ENCODE data around the gene DCLK2.
"Not testable (repeated sequence)": the region's sequence is repeated elsewhere in the genome, so short reads cannot be mapped to it uniquely, and the experiment has no call there.

The DCLK2 gene

DNA sequence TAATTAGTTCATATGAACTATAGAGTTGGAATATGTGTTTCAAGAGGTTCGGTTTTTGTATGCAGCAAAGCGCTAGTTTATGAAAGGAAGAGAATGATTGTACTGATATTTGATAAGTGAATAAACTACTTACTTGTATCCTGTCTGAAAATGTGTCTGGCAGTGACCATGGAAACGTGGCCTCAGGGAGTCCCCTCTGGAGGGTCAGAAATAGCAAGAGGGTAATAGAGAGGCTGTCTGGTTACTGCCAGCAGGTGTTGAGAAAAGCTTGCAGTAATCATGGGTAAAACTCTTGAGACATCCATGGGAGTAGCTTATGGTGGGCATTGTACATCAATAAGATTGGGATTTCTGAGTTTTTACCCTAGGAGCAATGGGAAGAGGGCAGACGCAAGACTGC, 77.1 kb downstream of the DCLK2 start:
- DNase-seq (ENCODE audit: low read depth): no peak

- DNase-seq (ENCODE audit: low read depth): no peak
Measured at GRCh38 chr4:150156543-150156942, 78.3 kb downstream of the DCLK2 start.

DNA sequence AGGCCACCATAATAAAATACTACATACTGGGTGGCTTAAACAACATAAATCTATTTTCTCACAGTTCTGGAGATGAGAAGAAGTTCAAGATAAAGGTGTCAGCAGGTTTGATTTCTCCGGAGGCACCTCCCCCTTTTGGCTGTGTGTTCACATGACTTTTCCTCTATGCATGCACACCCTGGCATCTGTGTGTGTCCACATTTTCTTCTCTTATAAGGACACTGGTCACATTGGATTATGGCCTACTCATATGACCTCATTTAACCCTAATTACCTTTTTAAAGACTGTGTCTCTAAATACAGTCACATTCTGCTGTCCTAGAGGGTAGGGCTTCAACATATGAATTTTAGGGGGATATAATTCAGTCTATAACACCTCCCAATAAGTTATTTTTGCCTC, 79.8 kb downstream of the DCLK2 start:
- DNase-seq (ENCODE audit: low read depth): no peak

DNA sequence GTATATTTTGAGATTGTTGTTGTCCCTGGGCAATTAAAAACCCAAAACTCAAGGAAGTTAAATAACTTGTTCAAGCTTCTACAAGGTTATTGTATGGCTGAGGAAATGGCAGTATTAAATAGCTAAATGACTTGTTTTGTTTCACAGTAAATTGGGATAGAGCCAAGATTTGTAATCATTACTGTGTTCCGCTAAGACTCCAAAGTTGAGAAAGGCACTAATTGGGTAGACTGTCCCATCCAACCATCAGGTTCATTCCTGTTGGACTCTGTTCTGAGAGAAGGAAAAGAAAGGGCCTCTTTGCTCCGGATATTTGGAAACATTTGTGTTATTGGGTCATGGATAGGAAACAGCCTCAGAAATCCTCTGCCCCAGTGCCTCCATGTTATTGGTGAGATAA, 82.2 kb downstream of the DCLK2 start:
- DNase-seq (ENCODE audit: low read depth): no peak

DNA sequence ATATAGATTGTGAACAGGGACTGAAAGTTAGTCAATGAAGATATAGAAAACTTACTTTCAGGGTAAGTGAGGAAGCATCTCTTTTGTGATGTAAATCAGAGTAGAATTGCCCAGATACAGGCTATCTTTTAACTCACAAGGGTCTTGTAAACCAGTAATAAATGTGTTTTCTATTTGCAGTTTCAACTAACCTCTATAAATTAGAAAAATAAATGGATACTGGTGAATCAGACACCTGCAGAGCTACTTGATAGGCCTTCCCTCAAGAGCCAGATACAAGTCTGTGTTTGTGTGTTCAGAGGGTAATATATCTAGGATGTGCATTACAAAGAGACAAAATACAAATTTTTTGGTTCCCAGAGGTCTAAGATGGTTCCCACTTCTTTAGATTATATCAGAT, 82.9 kb downstream of the DCLK2 start:
- no peak for DNase-seq (ENCODE audit: low read depth)

DNA sequence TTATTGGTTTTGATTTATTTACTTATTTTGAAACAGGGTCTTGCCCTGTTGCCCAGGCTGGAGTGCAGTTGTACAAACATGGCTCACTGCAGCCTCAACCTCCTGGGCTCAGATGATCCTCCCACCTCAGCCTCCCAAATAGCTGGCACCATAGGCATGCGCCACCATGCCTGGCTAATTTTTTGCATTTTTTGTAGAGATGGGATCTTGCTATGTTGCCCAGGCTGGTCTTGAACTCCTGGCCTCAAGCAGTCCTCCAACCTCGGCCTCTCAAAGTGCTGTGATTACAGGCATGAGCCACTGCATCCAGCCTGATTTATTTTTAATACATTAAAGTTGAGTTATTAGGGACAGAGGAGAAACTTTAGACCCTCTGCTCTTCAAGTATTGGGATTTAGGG, 83.8 kb downstream of the DCLK2 start:
- not testable (repeated sequence) for DNase-seq (ENCODE audit: low read depth)

GRCh38 chr4:150164055-150164454, 85.8 kb downstream of the DCLK2 start:
- DNase-seq (ENCODE audit: low read depth): no peak

DNA sequence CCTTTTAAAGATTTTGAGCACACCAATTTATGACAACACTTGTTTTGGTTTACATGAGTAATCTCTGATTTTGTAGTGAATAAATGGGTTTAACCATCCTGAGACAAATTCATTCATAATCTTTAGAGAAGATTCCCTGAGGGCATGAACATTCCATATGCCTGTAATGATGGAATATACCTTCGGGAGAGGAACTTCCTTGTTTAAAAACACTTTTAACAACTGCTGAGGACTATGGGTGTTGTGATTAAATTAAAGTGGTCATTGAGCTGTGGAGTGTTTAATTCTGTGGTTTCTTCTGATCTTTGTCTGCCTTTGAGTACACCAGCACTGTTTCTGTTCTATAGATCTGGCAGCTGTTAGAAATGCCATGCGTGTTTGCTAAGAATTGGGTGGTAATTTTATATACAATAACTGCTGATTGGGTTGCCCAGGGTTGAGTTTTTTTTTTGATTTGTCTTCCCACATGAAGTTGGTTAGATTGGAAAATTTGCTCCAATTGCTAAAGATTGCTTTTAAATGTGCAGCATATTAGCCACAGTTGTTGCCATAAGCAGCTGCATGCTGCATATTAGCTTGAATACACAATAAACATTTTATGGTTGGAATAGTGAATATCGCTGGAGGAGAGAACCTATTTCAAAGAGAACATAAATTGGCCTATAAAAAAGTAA, 86.8 kb downstream of the DCLK2 start:
- DNase-seq (ENCODE audit: low read depth): no peak

GRCh38 chr4:150167054-150167453, 88.8 kb downstream of the DCLK2 start:
- no peak for DNase-seq (ENCODE audit: low read depth)

DNA sequence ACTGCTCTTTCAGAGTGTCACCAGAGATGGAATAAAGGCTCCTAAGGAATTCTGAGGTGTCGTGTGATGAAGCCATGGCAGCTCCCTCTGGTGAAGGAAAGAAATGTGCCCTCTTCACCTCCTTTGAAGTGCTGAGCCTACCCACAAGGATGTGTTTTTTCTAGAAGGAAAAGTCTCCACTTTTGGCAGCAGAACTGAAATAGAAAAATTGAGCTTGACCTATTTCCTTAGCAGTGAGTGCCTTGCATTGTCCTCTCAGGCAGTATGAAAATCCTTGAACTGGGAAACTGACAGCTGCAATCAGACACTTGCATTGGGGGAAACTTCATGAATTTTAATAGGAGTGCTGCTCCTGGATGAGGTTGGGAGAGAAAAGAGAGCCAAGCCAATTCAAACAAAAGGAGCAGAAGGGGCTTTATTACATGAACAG, 95.2 kb downstream of the DCLK2 start:
- no peak for DNase-seq (ENCODE audit: low read depth)

- DNase-seq (ENCODE audit: low read depth): no peak
Measured at GRCh38 chr4:150173982-150174398, 95.7 kb downstream of the DCLK2 start.

DNA sequence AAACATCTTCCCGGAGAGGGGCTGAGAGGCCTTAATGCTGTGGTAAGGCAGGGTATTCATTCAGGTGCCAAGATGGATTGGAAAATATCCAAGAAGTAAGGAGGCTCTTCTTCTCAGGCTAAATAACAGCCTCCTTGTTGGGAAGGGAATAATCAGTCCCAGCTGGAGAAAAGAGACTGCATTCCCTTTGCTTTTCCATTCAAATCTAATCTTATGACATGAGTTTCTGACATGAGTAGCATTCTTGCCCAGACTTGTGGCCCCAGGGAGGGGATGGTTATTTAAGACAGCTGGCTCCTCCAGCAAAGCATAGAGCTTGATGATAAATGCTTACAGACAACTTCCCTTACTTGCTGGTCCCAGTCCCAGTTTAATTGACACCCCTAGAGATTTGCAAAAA, 98.3 kb downstream of the DCLK2 start:
- no peak for DNase-seq (ENCODE audit: low read depth)

GRCh38 chr4:150178161-150178560, 99.9 kb downstream of the DCLK2 start:
- no peak for DNase-seq (ENCODE audit: low read depth)

- DNase-seq (ENCODE audit: low read depth): no peak
Measured at GRCh38 chr4:150181536-150181935, 103.3 kb downstream of the DCLK2 start.

GRCh38 chr4:150182794-150183193, 104.5 kb downstream of the DCLK2 start:
- DNase-seq (ENCODE audit: low read depth): no peak

DNA sequence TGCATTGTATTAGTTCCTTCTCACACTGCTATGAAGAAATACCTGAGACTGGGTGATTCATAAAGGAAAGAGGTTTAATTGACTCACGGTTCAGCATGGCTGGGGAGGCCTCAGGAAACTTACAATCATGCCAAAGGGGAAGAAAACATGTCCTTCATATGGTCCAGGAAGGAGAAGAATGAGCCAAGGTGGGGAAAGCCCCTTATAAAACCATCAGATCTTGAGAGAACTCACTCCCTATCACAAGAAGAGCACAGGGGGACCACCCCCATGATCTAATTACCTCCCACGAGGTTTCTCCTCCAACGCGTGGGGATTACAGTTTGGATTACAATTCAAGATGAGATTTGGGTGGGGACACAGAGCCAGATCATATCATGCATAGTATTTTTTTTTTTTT, 106.8 kb downstream of the DCLK2 start:
- DNase-seq (ENCODE audit: low read depth): not testable (repeated sequence)

DNA sequence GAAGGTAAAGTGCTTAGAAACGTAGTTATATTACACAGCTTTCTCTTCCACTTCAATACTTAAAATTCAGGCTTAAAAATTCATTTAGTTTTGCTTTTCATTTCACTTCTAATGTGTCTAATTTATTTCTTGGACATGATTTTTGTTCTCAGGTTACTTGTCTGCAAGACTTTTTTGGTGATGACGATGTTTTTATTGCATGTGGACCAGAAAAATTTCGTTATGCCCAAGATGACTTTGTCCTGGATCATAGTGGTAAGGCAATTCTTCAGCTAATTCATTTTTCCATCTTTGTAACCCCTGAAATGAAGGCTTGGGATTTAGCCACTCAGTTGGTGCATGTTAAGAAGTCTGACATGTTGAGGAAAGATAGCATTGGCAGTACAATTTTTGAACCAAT, 114.7 kb downstream of the DCLK2 start:
- no peak for DNase-seq (ENCODE audit: low read depth)

GRCh38 chr4:150197256-150197655, 119.0 kb downstream of the DCLK2 start:
- not testable (repeated sequence) for DNase-seq (ENCODE audit: low read depth)

DNA sequence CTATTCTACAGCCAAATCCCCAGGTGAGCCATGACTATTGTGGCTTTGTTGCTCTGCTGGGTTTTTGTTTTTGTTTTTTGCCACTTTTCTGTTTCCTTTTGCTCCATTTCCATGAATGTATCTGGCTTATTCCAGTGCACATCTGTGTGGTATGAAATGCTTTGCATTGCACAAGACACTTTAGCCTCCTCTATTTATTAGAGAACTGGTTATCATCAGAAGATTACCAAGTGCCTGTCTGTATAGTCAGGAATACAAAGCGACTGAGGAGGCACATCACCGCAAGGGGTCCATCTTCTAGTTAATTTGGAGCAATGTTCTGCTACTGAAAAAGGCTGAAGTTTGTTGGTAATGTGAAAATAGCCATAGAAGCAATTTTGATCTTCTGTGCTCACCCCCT, 120.8 kb downstream of the DCLK2 start:
- DNase-seq (ENCODE audit: low read depth): no peak

DNA sequence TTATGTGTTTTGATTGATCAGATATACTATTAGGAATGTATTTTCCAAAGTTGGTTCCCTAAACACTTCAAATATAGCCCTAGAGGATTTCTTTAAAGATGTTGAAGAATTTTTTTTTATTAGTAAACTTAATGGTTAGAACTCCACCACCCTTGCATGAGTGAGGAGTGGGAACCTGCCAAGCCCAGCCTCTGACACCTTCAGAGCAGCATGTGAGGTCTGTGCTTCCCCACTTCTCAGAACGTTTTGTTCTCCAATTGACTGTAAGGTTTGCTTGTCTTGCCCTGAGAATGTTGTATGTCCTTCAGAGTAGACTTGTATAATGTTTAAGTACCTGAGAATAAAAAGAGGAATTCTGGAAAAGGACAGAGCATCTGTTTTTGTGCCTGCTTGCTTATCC, 126.8 kb downstream of the DCLK2 start:
- no peak for DNase-seq (ENCODE audit: low read depth)

GRCh38 chr4:150206265-150206664, 128.0 kb downstream of the DCLK2 start:
- DNase-seq (ENCODE audit: low read depth): no peak

- DNase-seq (ENCODE audit: low read depth): no peak
Measured at GRCh38 chr4:150206954-150207353, 128.7 kb downstream of the DCLK2 start.

DNA sequence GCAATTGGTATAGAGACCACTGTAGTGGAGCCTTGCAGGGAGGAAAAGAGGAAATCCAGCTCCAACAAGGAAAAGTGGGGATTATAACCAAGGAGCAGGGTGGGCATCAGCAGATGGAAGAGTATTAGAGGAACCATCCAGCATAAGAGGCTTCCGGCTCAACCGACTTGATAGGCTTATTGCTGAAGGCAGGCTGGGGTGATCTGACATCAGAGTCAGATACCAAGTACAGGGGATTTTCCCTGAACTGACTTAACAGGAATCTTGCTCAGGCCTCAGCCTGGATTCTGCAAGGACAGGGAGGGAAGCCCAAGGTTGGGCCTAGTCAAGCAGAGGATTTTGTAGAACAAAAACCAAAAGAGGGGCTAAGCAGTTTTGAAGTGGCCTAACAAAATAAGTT, 129.6 kb downstream of the DCLK2 start:
- DNase-seq (ENCODE audit: low read depth): no peak

GRCh38 chr4:150209140-150209829, 131.0 kb downstream of the DCLK2 start:
- DNase-seq (ENCODE audit: low read depth): no peak

All from stimulated activated CD8-positive, alpha-beta memory T cell treated with anti-CD3 and anti-CD28 coated beads, Interleukin-15, amount 100 ng/mL, for 24 hours (primary cell).